GM12878 (cell line): Measurements from ENCODE around the gene PLXNA2. TPM values are rescaled to one million over a fixed set of nuclear protein-coding genes. Genes with fewer than 3 reads are reported as not detected.

Experiments used
- ATAC-seq: fragments of 200-7000 bp; cut with Tn5 transposase; 3 replicates; pipeline ENCODE4 v1.9.1; 2020; ENCODE audit warnings: mild to moderate bottlenecking, moderate library complexity
- BruUV-seq: library from RNA; stranded (reverse); fragments of 400-500 nt; replicated peaks from 2 replicates; lab custom pipeline; 2021; lab: Mats Ljungman, UMichigan
- CTCF ChIA-PET: fragments of 300-600 bp; sonication (Branson Sonifier 250); formaldehyde crosslinking; extraction: SDS; loops from one replicate; lab custom pipeline; 2021; ENCODE audit warnings: inconsistent platforms; lab: Yijun Ruan, JAX
- POLR2A ChIA-PET: fragments of 350-600 bp; formaldehyde crosslinking; extraction: SDS; loops from one replicate; lab custom pipeline; 2021; ENCODE audit warnings: inconsistent platforms; lab: Charles Lee
- RAD21 ChIA-PET: fragments of 300-600 bp; sonication (Branson Sonifier 250); formaldehyde crosslinking; loops from one replicate; lab custom pipeline; 2023; ENCODE audit warnings: antibody characterized with exemption; ENCODE audit not compliant: unreplicated experiment; lab: Charles Lee
- SMC1A ChIA-PET: fragments of 300-600 bp; sonication (Branson Sonifier 250); formaldehyde crosslinking; loops from one replicate; lab custom pipeline; 2023; ENCODE audit not compliant: unreplicated experiment, uncharacterized antibody; lab: Charles Lee
- DNase-seq: peaks from one replicate; pipeline ENCODE4 v3.0.0-alpha.2; 2011; ENCODE audit warnings: low read depth, low spot score
- FAIRE-seq: peaks from 3 replicates; lab custom pipeline; 2011; peaks lifted over from hg19 to GRCh38; lab: Jason Lieb, UNC
- H2AFZ ChIP-seq: 2 replicates; pipeline ENCODE4 v1.6.0; 2011; ENCODE audit warnings: low read depth, low read length, control low read depth; ENCODE audit not compliant: control insufficient read depth
- H3K27ac ChIP-seq: 2 replicates; pipeline ENCODE4 v1.5.1; 2011; ENCODE audit warnings: control low read depth; ENCODE audit not compliant: control insufficient read depth, insufficient read depth
- H3K27me3 ChIP-seq, 2 experiments: replicated peaks in 1 of 2; 2 replicates each; pipeline versions ENCODE4 v1.6.0 to v1.6.1; 2011; ENCODE audit warnings: low read length in 1 of 2; ENCODE audit not compliant: control insufficient read depth in 2 of 2, insufficient read depth in 2 of 2
- H3K36me3 ChIP-seq, 2 experiments: 2 replicates each; pipeline ENCODE4 v1.5.1; 2011; ENCODE audit warnings: low read length in 1 of 2; ENCODE audit not compliant: control insufficient read depth in 2 of 2, insufficient read depth in 2 of 2
- H3K4me1 ChIP-seq: 2 replicates; pipeline ENCODE4 v1.6.1; 2011; ENCODE audit warnings: mild to moderate bottlenecking, low read length, moderate library complexity, mixed read lengths; ENCODE audit not compliant: control insufficient read depth, insufficient read depth
- H3K4me2 ChIP-seq: 2 replicates; pipeline ENCODE4 v1.6.0; 2011; ENCODE audit warnings: control low read depth; ENCODE audit not compliant: control insufficient read depth, insufficient read depth
- H3K4me3 ChIP-seq: fragments of 200-600 bp; sonication (generic); 2 replicates; pipeline ENCODE4 v1.5.1; 2016
- H3K79me2 ChIP-seq: 2 replicates; pipeline ENCODE4 v1.6.0; 2011; ENCODE audit warnings: low read length; ENCODE audit not compliant: control insufficient read depth, insufficient read depth
- H3K9ac ChIP-seq: 2 replicates; pipeline ENCODE4 v1.8.0; 2011; ENCODE audit warnings: low read length, control low read depth, mixed read lengths; ENCODE audit not compliant: control insufficient read depth, insufficient read depth
- H3K9me3 ChIP-seq: replicated peaks from 3 replicates; pipeline ENCODE4 v1.5.1; 2011; ENCODE audit warnings: mild to moderate bottlenecking, low read length; ENCODE audit not compliant: control insufficient read depth, insufficient read depth
- H4K20me1 ChIP-seq: 2 replicates; pipeline ENCODE4 v1.6.0; 2011; ENCODE audit not compliant: control insufficient read depth, insufficient read depth
- CEBPB ChIP-seq, 2 experiments: fragments of 150-350 bp in 1 of 2; IDR thresholded peaks; 2 replicates each; pipeline ENCODE4 v1.6.1; 2012 to 2014; ENCODE audit warnings: low read depth in 2 of 2, low read length in 2 of 2, borderline replicate concordance in 1 of 2, inconsistent platforms in 1 of 2
- CHD1 ChIP-seq: IDR thresholded peaks from 2 replicates; pipeline ENCODE4 v1.6.1; 2012; ENCODE audit warnings: low read depth, low read length, improper control_type of control experiment
- ELK1 ChIP-seq: IDR thresholded peaks from 2 replicates; pipeline ENCODE4 v1.6.1; 2012; ENCODE audit warnings: low read depth, low read length, improper control_type of control experiment
- IRF4 ChIP-seq: IDR thresholded peaks from 2 replicates; pipeline ENCODE4 v1.6.1; 2011; ENCODE audit warnings: low read depth, low read length
- MTA2 ChIP-seq: fragments of 450-650 bp; IDR thresholded peaks from 2 replicates; pipeline ENCODE4 v1.6.1; 2016; ENCODE audit warnings: low read depth, mild to moderate bottlenecking, moderate library complexity
- NFXL1 ChIP-seq: fragments of 450-650 bp; IDR thresholded peaks from 2 replicates; pipeline ENCODE4 v1.6.1; 2017; ENCODE audit warnings: antibody characterized with exemption, mild to moderate bottlenecking, borderline replicate concordance
- RUNX3 ChIP-seq: IDR thresholded peaks from 2 replicates; pipeline ENCODE4 v1.6.1; 2012; ENCODE audit warnings: low read length, inconsistent platforms
- SIX5 ChIP-seq: IDR thresholded peaks from 2 replicates; pipeline ENCODE4 v1.6.1; 2011; ENCODE audit warnings: mild to moderate bottlenecking, low read depth, low read length, moderate library complexity; ENCODE audit not compliant: severe bottlenecking
- SMARCA5 ChIP-seq: fragments of 450-650 bp; IDR thresholded peaks from 2 replicates; pipeline ENCODE4 v1.6.1; 2017; ENCODE audit warnings: mild to moderate bottlenecking
- SPI1 ChIP-seq: IDR thresholded peaks from 2 replicates; pipeline ENCODE4 v1.6.1; 2011; ENCODE audit warnings: low read depth, mild to moderate bottlenecking, low read length, moderate library complexity, borderline replicate concordance; ENCODE audit not compliant: insufficient read depth
- TCF7 ChIP-seq: IDR thresholded peaks from 2 replicates; pipeline ENCODE4 v1.6.1; 2014; ENCODE audit warnings: antibody characterized with exemption, borderline replicate concordance
- YY1 ChIP-seq: IDR thresholded peaks from 2 replicates; pipeline ENCODE4 v1.6.1; 2011; ENCODE audit warnings: low read depth, mild to moderate bottlenecking, low read length
- WGBS: methylation state at CpG from one replicate; pipeline ENCODE4 v1.1.6; 2016; ENCODE audit warnings: low lambda C conversion rate; ENCODE audit not compliant: insufficient replicate concordance, insufficient coverage; ENCODE audit errors: missing lambda C conversion rate; 5-methylcytosine and 5-hydroxymethylcytosine counted together
- in situ Hi-C: fragments of 300-500 bp; cut with MboI; formaldehyde crosslinking; loops from 9 replicates; pipeline ENCODE4 v1.14.3; 2018; ENCODE audit warnings: mixed read lengths
- intact Hi-C: fragments of 100-400 bp; cut with micrococcal nuclease; formaldehyde crosslinking; loops from one replicate; pipeline ENCODE4 v1.14.2; 2022; ENCODE audit not compliant: unreplicated experiment
- polyA plus RNA-seq, 11 experiments: library from polyadenylated mRNA; depleted of rRNA in 4 of 11; unstranded in 6 of 11; stranded (reverse) in 5 of 11; fragments of >200 nt; fragmentation: Nextera tagmentation in 4 of 11; fragmentation: Illumina TruSeq in 1 of 11; extraction: Ambion mirVana in 4 of 11; extraction: Trizol in 1 of 11; gene quantifications; 1 replicate in 1 of 11; 2 replicates in 10 of 11; pipeline versions ENCODE4 v1.2.1 to v1.2.3, GENCODE V29; 2011 to 2016; ENCODE audit warnings: inconsistent platforms in 2 of 11, missing spikeins in 2 of 11, low read depth in 1 of 11
- total RNA-seq, 4 experiments: library from RNA; depleted of rRNA in 3 of 4; stranded (reverse); fragments of >200 nt in 3 of 4; fragmentation: Illumina TruSeq in 1 of 4; extraction: Trizol in 1 of 4; gene quantifications; 2 replicates each; pipeline versions ENCODE4 v1.2.1 to v1.2.3, GENCODE V29; 2013 to 2021

The PLXNA2 gene
- total and polyA plus RNA-seq, 10 of the 15 experiments (the other 5 are each of a cell fraction or from before 2014, with no cell fraction given): under 0.01 to 0.08 (median 0.07) TPM; not detected in 4

GRCh38 chr1:208129487-208129886, 114.7 kb downstream of the PLXNA2 start:
- ChIA-PET SMC1A (interaction anchor here (0.9 to 3.8 kb wide), 4 partner anchors 15 to 115 kb away, joined by 3 to 57 read pairs (median 8); partner anchors contain the start of gene PLXNA2), POLR2A (no interaction called here), RAD21 (interaction anchor here (1.0 to 1.7 kb wide), 2 partner anchors 110 to 116 kb away, joined by 3 to 4 read pairs; no protein-coding TSS in a partner anchor), CTCF (interaction anchor here (1.0 to 9.1 kb wide), 6 partner anchors 12 to 118 kb away, joined by 3 to 166 read pairs (median 4); partner anchors contain the start of gene PLXNA2)
- Histone ChIP-seq H3K36me3 (no peaks in the 10 kb centered on the region), H3K9ac (no peak overlapping the region), H3K9me3 (no peaks in the 10 kb centered on the region), H3K4me3 (no peak overlapping the region), H4K20me1 (no peaks in the 10 kb centered on the region), H3K4me2 (no peak overlapping the region), H3K4me1 (no peaks in the 10 kb centered on the region), H2AFZ (no peak overlapping the region), H3K27me3 (peaks cover 0 to 2% of the 10 kb centered on the region in 2 experiments; a peak in 3 of 4 replicates), H3K27ac (no peak overlapping the region), H3K79me2 (no peaks in the 10 kb centered on the region)
- intact Hi-C loops: no loop called here
- DNase-seq (no peak), FAIRE-seq (no peak), ATAC-seq (no peak)
- in situ Hi-C loops: loop anchor here (5.0 kb wide), 1 partner anchor 113 kb away; the partner anchor contains the start of gene PLXNA2
- BruUV-seq: no TSS peak
- no peak for TF ChIP-seq SPI1
- TF ChIP-seq IRF4: no peak
- no peak for TF ChIP-seq RUNX3
- no peak for TF ChIP-seq CEBPB (IDR thresholded peaks at IDR 0.05; ENCODE audit: borderline replicate concordance in 1 of 2, low read depth in 2 of 2, low read length in 2 of 2)
- no peak for TF ChIP-seq TCF7
- TF ChIP-seq YY1: no peak
- no peak for TF ChIP-seq SMARCA5
- no peak for TF ChIP-seq CHD1
- TF ChIP-seq MTA2: no peak
- no peak for TF ChIP-seq NFXL1
- no peak for TF ChIP-seq SIX5
- TF ChIP-seq ELK1: no peak
- WGBS: 17% methylated on average over 1 of the region's 1 CpG
